GM12878 (cell line): ENCODE data around the gene ITFG1. TPM values are rescaled to one million over a fixed set of nuclear protein-coding genes. Genes with fewer than 3 reads are reported as not detected.

Source experiments
- ATF3 ChIP-seq: IDR thresholded peaks from 2 replicates; pipeline ENCODE4 v1.6.1; 2011; ENCODE audit warnings: low read depth, mild to moderate bottlenecking, low read length, moderate library complexity, borderline replicate concordance; ENCODE audit errors: extremely low read depth
- BACH1 ChIP-seq: fragments of 450-650 bp; IDR thresholded peaks from 2 replicates; pipeline ENCODE4 v1.6.1; 2017; ENCODE audit warnings: mild to moderate bottlenecking, borderline replicate concordance
- BHLHE40 ChIP-seq, 2 experiments: fragments of 450-650 bp in 1 of 2; IDR thresholded peaks; 2 replicates each; pipeline ENCODE4 v1.6.1; 2011 to 2017; ENCODE audit warnings: low read depth in 2 of 2, borderline replicate concordance in 1 of 2, improper control_type of control experiment in 1 of 2, low read length in 1 of 2, mild to moderate bottlenecking in 1 of 2
- CREM ChIP-seq: IDR thresholded peaks from 2 replicates; pipeline ENCODE4 v1.6.1; 2014; ENCODE audit warnings: antibody characterized with exemption, low read depth
- DPF2 ChIP-seq: fragments of 450-650 bp; IDR thresholded peaks from 2 replicates; pipeline ENCODE4 v1.6.1; 2017; ENCODE audit warnings: mild to moderate bottlenecking
- HCFC1 ChIP-seq: fragments of 150-350 bp; IDR thresholded peaks from 2 replicates; pipeline ENCODE4 v1.6.1; 2014; ENCODE audit warnings: low read length
- JUNB ChIP-seq: IDR thresholded peaks from 2 replicates; pipeline ENCODE4 v1.6.1; 2016; ENCODE audit warnings: antibody characterized with exemption, mild to moderate bottlenecking
- KLF5 ChIP-seq: fragments of 450-650 bp; IDR thresholded peaks from 2 replicates; pipeline ENCODE4 v1.6.1; 2014; ENCODE audit warnings: mild to moderate bottlenecking; ENCODE audit not compliant: partially characterized antibody
- LARP7 ChIP-seq: fragments of 450-650 bp; IDR thresholded peaks from 2 replicates; pipeline ENCODE4 v1.6.1; 2017; ENCODE audit warnings: mild to moderate bottlenecking
- MAX ChIP-seq: IDR thresholded peaks from 2 replicates; pipeline ENCODE4 v1.6.1; 2012; ENCODE audit warnings: low read depth, low read length, improper control_type of control experiment
- MXI1 ChIP-seq: fragments of 150-350 bp; IDR thresholded peaks from 2 replicates; pipeline ENCODE4 v1.6.1; 2011; ENCODE audit warnings: low read depth, mild to moderate bottlenecking, inconsistent platforms, low read length, improper control_type of control experiment
- NKRF ChIP-seq: fragments of 450-650 bp; conservative IDR thresholded peaks from 2 replicates; pipeline ENCODE4 v1.6.1; 2017; ENCODE audit warnings: mild to moderate bottlenecking, moderate library complexity
- NR2F1 ChIP-seq: fragments of 450-650 bp; conservative IDR thresholded peaks from 2 replicates; pipeline ENCODE4 v1.6.1; 2017; ENCODE audit warnings: mild to moderate bottlenecking
- PAX5 ChIP-seq: IDR thresholded peaks from 2 replicates; pipeline ENCODE4 v1.6.1; 2011; ENCODE audit warnings: low read depth, low read length, borderline replicate concordance
- PRDM15 ChIP-seq: fragments of 450-650 bp; formaldehyde crosslinking; IDR thresholded peaks from 2 replicates; pipeline ENCODE4 v1.4.0; 2020; ENCODE audit warnings: mild to moderate bottlenecking, moderate library complexity
- RAD51 ChIP-seq: fragments of 450-650 bp; IDR thresholded peaks from 2 replicates; pipeline ENCODE4 v1.6.1; 2016; ENCODE audit warnings: moderate library complexity, mild to moderate bottlenecking, inconsistent platforms
- RB1 ChIP-seq: fragments of 450-650 bp; formaldehyde crosslinking; IDR thresholded peaks from 2 replicates; pipeline ENCODE4 v1.6.1; 2017; ENCODE audit warnings: mild to moderate bottlenecking, borderline replicate concordance
- RFX5 ChIP-seq: IDR thresholded peaks from 2 replicates; pipeline ENCODE4 v1.6.1; 2011; ENCODE audit warnings: low read depth, low read length, improper control_type of control experiment
- SIN3A ChIP-seq: IDR thresholded peaks from 2 replicates; pipeline ENCODE4 v1.6.1; 2012; ENCODE audit warnings: low read depth, low read length, improper control_type of control experiment
- SMC3 ChIP-seq: IDR thresholded peaks from 2 replicates; pipeline ENCODE4 v1.6.1; 2011; ENCODE audit warnings: low read length, improper control_type of control experiment, borderline replicate concordance
- SRF ChIP-seq, 2 experiments: IDR thresholded peaks; 2 replicates each; pipeline ENCODE4 v1.6.1; 2011; ENCODE audit warnings: low read depth in 2 of 2, low read length in 2 of 2, mild to moderate bottlenecking in 1 of 2, moderate library complexity in 1 of 2
- TCF3 ChIP-seq: IDR thresholded peaks from 2 replicates; pipeline ENCODE4 v1.6.1; 2012; ENCODE audit warnings: low read depth, mild to moderate bottlenecking, low read length, borderline replicate concordance; ENCODE audit not compliant: insufficient read depth
- ZBED1 ChIP-seq: IDR thresholded peaks from 2 replicates; pipeline ENCODE4 v1.6.1; 2016; ENCODE audit warnings: borderline replicate concordance
- ZNF24 ChIP-seq: fragments of 450-650 bp; IDR thresholded peaks from 2 replicates; pipeline ENCODE4 v1.6.1; 2017; ENCODE audit warnings: antibody characterized with exemption, mild to moderate bottlenecking
- polyA plus RNA-seq, 11 experiments: library from polyadenylated mRNA; depleted of rRNA in 4 of 11; unstranded in 6 of 11; stranded (reverse) in 5 of 11; fragments of >200 nt; fragmentation: Nextera tagmentation in 4 of 11; fragmentation: Illumina TruSeq in 1 of 11; extraction: Ambion mirVana in 4 of 11; extraction: Trizol in 1 of 11; gene quantifications; 1 replicate in 1 of 11; 2 replicates in 10 of 11; pipeline versions ENCODE4 v1.2.1 to v1.2.3, GENCODE V29; 2011 to 2016; ENCODE audit warnings: inconsistent platforms in 2 of 11, missing spikeins in 2 of 11, low read depth in 1 of 11
- total RNA-seq, 4 experiments: library from RNA; depleted of rRNA in 3 of 4; stranded (reverse); fragments of >200 nt in 3 of 4; fragmentation: Illumina TruSeq in 1 of 4; extraction: Trizol in 1 of 4; gene quantifications; 2 replicates each; pipeline versions ENCODE4 v1.2.1 to v1.2.3, GENCODE V29; 2013 to 2021

ITFG1 gene
- total and polyA plus RNA-seq, 10 of the 15 experiments (the other 5 are each of a cell fraction or from before 2014, with no cell fraction given), result 9.3 to 56.3 (median 28.6) TPM

- no peak for TF ChIP-seq ATF3
- TF ChIP-seq MXI1, result 0 out of 2 replicates have a peak, but pooled peaks have one; percentile 9
- peak; percentile 13; the same call in 1 of the 2 replicates for TF ChIP-seq CREM
- TF ChIP-seq SIN3A, result 0 out of 2 replicates have a peak, but pooled peaks have one; percentile 22
- peak; percentile 32; the same call in 1 of the 2 replicates for TF ChIP-seq BACH1
- peak; percentile 38 for TF ChIP-seq LARP7
- TF ChIP-seq JUNB, result no peak
- no peak for TF ChIP-seq HCFC1
- TF ChIP-seq RFX5, result 0 out of 2 replicates have a peak, but pooled peaks have one; percentile 1
- no peak for TF ChIP-seq PRDM15
- TF ChIP-seq ZBED1, result no peak
- TF ChIP-seq NKRF, result peak; percentile 41
- peak; percentile 13; the same call in 1 of the 2 replicates for TF ChIP-seq TCF3
- peak; percentile 59; the same call in 1 of the 2 replicates for TF ChIP-seq DPF2
- 0 out of 2 replicates have a peak, but pooled peaks have one; percentile 24 for TF ChIP-seq ZNF24
- peak; percentile 27 to 80; a peak in 3 of 4 replicates for TF ChIP-seq BHLHE40 (IDR thresholded peaks at IDR 0.05; ENCODE audit: borderline replicate concordance in 1 of 2, low read depth in 2 of 2, low read length in 1 of 2)
- 0 out of 4 replicates have a peak, but pooled peaks of 1 of the 2 experiments have one; percentile 22 for TF ChIP-seq SRF (IDR thresholded peaks at IDR 0.05; ENCODE audit: low read depth in 2 of 2, low read length in 2 of 2)
- TF ChIP-seq KLF5, result peak; percentile 35
- TF ChIP-seq NR2F1, result peak; percentile 67
- TF ChIP-seq MAX, result peak; percentile 28; the same call in 1 of the 2 replicates
- no peak for TF ChIP-seq RAD51
- TF ChIP-seq RB1, result peak; percentile 60
- 0 out of 2 replicates have a peak, but pooled peaks have one; percentile 23 for TF ChIP-seq PAX5
- TF ChIP-seq SMC3, result peak; percentile 62; the same call in 1 of the 2 replicates
Observed at GRCh38 chr16:47143677-47144558, 316.9 kb downstream of the ITFG1 start, which contains the start of gene NETO2 (continued).
